A673 (cell line): Measurements from ENCODE around the gene CH25H.

Source experiments
- EZH2 ChIP-seq: fragments of 200-600 bp; sonication (generic); IDR thresholded peaks from 2 replicates; pipeline ENCODE4 v1.6.1; 2017; ENCODE audit warnings: borderline replicate concordance, low read depth, mild to moderate bottlenecking, mixed read lengths, antibody characterized with exemption, low read length; ENCODE audit not compliant: poor library complexity, severe bottlenecking
- TF ChIP-seq, protein P1 (sequence below): fragments of 300-800, 200-600 bp; sonication (generic); conservative IDR thresholded peaks from 2 replicates; pipeline ENCODE4 v1.5.1; 2017; ENCODE audit warnings: low read depth, mild to moderate bottlenecking, antibody characterized with exemption, low read length, moderate library complexity, mixed read lengths

- TF ChIP-seq, protein P1, sequence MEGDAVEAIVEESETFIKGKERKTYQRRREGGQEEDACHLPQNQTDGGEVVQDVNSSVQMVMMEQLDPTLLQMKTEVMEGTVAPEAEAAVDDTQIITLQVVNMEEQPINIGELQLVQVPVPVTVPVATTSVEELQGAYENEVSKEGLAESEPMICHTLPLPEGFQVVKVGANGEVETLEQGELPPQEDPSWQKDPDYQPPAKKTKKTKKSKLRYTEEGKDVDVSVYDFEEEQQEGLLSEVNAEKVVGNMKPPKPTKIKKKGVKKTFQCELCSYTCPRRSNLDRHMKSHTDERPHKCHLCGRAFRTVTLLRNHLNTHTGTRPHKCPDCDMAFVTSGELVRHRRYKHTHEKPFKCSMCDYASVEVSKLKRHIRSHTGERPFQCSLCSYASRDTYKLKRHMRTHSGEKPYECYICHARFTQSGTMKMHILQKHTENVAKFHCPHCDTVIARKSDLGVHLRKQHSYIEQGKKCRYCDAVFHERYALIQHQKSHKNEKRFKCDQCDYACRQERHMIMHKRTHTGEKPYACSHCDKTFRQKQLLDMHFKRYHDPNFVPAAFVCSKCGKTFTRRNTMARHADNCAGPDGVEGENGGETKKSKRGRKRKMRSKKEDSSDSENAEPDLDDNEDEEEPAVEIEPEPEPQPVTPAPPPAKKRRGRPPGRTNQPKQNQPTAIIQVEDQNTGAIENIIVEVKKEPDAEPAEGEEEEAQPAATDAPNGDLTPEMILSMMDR: no peak
- no peak for TF ChIP-seq EZH2
These were observed 44.5 kb upstream of the CH25H start, which contains the start of gene LIPA for GRCh38 chr10:89251409-89252224.
